K562 (cell line): ENCODE measurements around the gene CTXN1.

Experiments used
- BRF1 ChIP-seq: IDR thresholded peaks from 3 replicates; pipeline ENCODE4 v1.6.1; 2011; ENCODE audit warnings: borderline replicate concordance, mild to moderate bottlenecking; ENCODE audit not compliant: insufficient read length; ENCODE audit errors: extremely low read depth
- CEBPB ChIP-seq: fragments of 450-650 bp; IDR thresholded peaks from 2 replicates; pipeline ENCODE4 v1.6.1; 2016; ENCODE audit warnings: missing genetic modification characterization, missing compliant biosample characterization
- ELF4 ChIP-seq: fragments of 450-650 bp; formaldehyde crosslinking; IDR thresholded peaks from 2 replicates; pipeline ENCODE4 v1.4.0; 2022; ENCODE audit warnings: missing genetic modification characterization
- GATAD2B ChIP-seq: fragments of 450-650 bp; IDR thresholded peaks from 2 replicates; pipeline ENCODE4 v1.6.1; 2017; ENCODE audit warnings: mild to moderate bottlenecking, borderline replicate concordance
- MAZ ChIP-seq, 2 experiments: fragments of 450-650 bp in 1 of 2; sonication (generic) in 1 of 2; formaldehyde crosslinking; IDR thresholded peaks in 1 of 2; conservative IDR thresholded peaks in 1 of 2; 2 replicates each; pipeline versions ENCODE4 v1.4.0 to v1.5.0; 2020; ENCODE audit warnings: mild to moderate bottlenecking in 1 of 2, missing genetic modification reagents in 1 of 2
- MIER1 ChIP-seq: fragments of 450-650 bp; IDR thresholded peaks from 2 replicates; pipeline ENCODE4 v1.6.1; 2016; ENCODE audit warnings: antibody characterized with exemption, mild to moderate bottlenecking, low read depth
- NONO ChIP-seq, 2 experiments: fragments of 200-400 bp in 1 of 2; fragments of 450-650 bp in 1 of 2; formaldehyde crosslinking in 1 of 2; IDR thresholded peaks; 2 replicates each; pipeline ENCODE4 v1.6.1; 2017; ENCODE audit warnings: low read depth in 2 of 2, mild to moderate bottlenecking in 2 of 2, moderate library complexity in 2 of 2, low read length in 1 of 2
- ZNF232 ChIP-seq: sonication (generic); formaldehyde crosslinking; IDR thresholded peaks from 2 replicates; pipeline ENCODE4 v1.8.0; 2022; ENCODE audit warnings: mild to moderate bottlenecking, missing genetic modification reagents
- ZNF253 ChIP-seq: fragments of 250-450 bp; sonication (Bioruptor Pico); conservative IDR thresholded peaks from 2 replicates; pipeline ENCODE4 v1.6.1; 2021; ENCODE audit warnings: mild to moderate bottlenecking
- TF ChIP-seq, protein P1 (sequence below): conservative IDR thresholded peaks from 2 replicates; pipeline ENCODE4 v1.6.1; 2011; ENCODE audit warnings: low read depth, mild to moderate bottlenecking, low read length; ENCODE audit not compliant: control insufficient read depth
- TF ChIP-seq, protein P2 (sequence below): sonication (generic); formaldehyde crosslinking; IDR thresholded peaks from 2 replicates; pipeline ENCODE4 v1.8.1; 2022; ENCODE audit warnings: missing genetic modification reagents
- TF ChIP-seq, protein P3 (sequence below), 2 experiments: fragments of 450-650 bp; formaldehyde crosslinking in 1 of 2; IDR thresholded peaks; 2 replicates each; pipeline versions ENCODE4 v1.4.0 to v1.6.1; 2014 to 2020; ENCODE audit warnings: mild to moderate bottlenecking in 2 of 2, borderline replicate concordance in 1 of 2, low read depth in 1 of 2
- TF ChIP-seq, protein P4 (sequence below), 2 experiments: fragments of 450-650 bp; IDR thresholded peaks; 2 replicates each; pipeline ENCODE4 v1.6.1; 2016

DNA sequence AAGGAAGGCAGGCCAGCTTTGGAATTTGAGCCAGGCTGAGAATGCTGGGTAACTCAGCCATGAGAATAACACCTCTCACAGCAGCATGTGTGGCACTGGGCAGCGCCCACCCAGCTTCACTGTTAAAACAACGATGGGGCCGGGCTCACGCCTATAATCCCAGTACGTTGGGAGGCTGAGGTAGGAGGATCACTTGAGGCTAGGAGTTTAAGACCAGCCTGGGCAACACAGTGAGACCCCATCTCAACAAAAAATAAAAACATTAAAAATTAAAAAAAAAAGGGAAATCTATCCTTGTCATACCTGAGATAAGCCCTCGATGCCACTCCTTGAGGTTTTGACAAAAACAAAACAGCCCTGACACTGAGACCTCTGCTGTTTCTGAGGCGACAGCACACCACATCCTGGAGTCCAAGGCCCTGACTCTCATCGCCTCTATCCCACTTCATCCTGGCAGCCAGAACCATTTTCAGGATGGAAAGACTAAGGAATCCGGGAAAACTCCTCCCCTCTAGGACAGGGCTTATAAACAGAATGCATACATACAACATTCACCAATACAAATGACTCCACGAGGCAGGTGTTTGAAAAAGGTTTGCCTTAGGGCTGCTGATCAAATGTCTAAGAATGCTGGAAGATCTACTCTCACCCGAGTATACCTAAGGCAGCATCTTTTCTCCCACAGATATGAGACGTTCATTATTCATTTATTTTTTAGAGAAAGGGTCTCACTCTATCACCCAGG lies 40.2 kb upstream of the CTXN1 start:
- TF ChIP-seq, protein P1, sequence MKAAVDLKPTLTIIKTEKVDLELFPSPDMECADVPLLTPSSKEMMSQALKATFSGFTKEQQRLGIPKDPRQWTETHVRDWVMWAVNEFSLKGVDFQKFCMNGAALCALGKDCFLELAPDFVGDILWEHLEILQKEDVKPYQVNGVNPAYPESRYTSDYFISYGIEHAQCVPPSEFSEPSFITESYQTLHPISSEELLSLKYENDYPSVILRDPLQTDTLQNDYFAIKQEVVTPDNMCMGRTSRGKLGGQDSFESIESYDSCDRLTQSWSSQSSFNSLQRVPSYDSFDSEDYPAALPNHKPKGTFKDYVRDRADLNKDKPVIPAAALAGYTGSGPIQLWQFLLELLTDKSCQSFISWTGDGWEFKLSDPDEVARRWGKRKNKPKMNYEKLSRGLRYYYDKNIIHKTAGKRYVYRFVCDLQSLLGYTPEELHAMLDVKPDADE, result no peak
- TF ChIP-seq ZNF232, result no peak
- TF ChIP-seq MIER1, result no peak
- TF ChIP-seq ELF4 (CRISPR knock-in tag), result no peak
- TF ChIP-seq, protein P2, sequence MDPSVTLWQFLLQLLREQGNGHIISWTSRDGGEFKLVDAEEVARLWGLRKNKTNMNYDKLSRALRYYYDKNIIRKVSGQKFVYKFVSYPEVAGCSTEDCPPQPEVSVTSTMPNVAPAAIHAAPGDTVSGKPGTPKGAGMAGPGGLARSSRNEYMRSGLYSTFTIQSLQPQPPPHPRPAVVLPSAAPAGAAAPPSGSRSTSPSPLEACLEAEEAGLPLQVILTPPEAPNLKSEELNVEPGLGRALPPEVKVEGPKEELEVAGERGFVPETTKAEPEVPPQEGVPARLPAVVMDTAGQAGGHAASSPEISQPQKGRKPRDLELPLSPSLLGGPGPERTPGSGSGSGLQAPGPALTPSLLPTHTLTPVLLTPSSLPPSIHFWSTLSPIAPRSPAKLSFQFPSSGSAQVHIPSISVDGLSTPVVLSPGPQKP (CRISPR knock-in tag), result no peak
- TF ChIP-seq, protein P3, sequence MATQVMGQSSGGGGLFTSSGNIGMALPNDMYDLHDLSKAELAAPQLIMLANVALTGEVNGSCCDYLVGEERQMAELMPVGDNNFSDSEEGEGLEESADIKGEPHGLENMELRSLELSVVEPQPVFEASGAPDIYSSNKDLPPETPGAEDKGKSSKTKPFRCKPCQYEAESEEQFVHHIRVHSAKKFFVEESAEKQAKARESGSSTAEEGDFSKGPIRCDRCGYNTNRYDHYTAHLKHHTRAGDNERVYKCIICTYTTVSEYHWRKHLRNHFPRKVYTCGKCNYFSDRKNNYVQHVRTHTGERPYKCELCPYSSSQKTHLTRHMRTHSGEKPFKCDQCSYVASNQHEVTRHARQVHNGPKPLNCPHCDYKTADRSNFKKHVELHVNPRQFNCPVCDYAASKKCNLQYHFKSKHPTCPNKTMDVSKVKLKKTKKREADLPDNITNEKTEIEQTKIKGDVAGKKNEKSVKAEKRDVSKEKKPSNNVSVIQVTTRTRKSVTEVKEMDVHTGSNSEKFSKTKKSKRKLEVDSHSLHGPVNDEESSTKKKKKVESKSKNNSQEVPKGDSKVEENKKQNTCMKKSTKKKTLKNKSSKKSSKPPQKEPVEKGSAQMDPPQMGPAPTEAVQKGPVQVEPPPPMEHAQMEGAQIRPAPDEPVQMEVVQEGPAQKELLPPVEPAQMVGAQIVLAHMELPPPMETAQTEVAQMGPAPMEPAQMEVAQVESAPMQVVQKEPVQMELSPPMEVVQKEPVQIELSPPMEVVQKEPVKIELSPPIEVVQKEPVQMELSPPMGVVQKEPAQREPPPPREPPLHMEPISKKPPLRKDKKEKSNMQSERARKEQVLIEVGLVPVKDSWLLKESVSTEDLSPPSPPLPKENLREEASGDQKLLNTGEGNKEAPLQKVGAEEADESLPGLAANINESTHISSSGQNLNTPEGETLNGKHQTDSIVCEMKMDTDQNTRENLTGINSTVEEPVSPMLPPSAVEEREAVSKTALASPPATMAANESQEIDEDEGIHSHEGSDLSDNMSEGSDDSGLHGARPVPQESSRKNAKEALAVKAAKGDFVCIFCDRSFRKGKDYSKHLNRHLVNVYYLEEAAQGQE (IDR thresholded peaks at IDR 0.05; ENCODE audit: borderline replicate concordance), result no peak
- TF ChIP-seq, protein P3 (CRISPR knock-in tag; IDR thresholded peaks at IDR 0.05; ENCODE audit: low read depth), result no peak
- no peak for TF ChIP-seq MAZ (CRISPR knock-in tag; conservative IDR thresholded peaks at IDR 0.05 in 1 of 2, IDR thresholded peaks at IDR 0.05 in 1 of 2)
- no peak for TF ChIP-seq GATAD2B
- TF ChIP-seq, protein P4, sequence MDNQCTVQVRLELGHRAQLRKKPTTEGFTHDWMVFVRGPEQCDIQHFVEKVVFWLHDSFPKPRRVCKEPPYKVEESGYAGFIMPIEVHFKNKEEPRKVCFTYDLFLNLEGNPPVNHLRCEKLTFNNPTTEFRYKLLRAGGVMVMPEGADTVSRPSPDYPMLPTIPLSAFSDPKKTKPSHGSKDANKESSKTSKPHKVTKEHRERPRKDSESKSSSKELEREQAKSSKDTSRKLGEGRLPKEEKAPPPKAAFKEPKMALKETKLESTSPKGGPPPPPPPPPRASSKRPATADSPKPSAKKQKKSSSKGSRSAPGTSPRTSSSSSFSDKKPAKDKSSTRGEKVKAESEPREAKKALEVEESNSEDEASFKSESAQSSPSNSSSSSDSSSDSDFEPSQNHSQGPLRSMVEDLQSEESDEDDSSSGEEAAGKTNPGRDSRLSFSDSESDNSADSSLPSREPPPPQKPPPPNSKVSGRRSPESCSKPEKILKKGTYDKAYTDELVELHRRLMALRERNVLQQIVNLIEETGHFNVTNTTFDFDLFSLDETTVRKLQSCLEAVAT (IDR thresholded peaks at IDR 0.05), result no peak
- TF ChIP-seq NONO (IDR thresholded peaks at IDR 0.05; ENCODE audit: low read depth in 2 of 2, low read length in 1 of 2), result no peak
- no peak for TF ChIP-seq BRF1
- TF ChIP-seq ZNF253, result no peak
- TF ChIP-seq CEBPB (tag), result no peak
